GDM1 (cell line): ENCODE measurements around the gene CFAP100.

Experiments used
- DNase-seq: peaks from one replicate; lab custom pipeline; 2025; lab: John Stamatoyannopoulos, UW

Gene CFAP100

GRCh38 chr3:126394179-126394976, at the start of gene CFAP100:
CFAP100 (plus strand) TSS chr3:126394909; CDS start chr3:126396001, 1,092 bp downstream.
- no peak for DNase-seq

- DNase-seq, result no peak
Observed at GRCh38 chr3:126345231-126345630, 49.5 kb upstream of the CFAP100 start.

GRCh38 chr3:126345641-126346460, 48.9 kb upstream of the CFAP100 start:
- DNase-seq, result no peak

GRCh38 chr3:126346466-126346865, 48.2 kb upstream of the CFAP100 start:
- no peak for DNase-seq

- no peak for DNase-seq
Observed at GRCh38 chr3:126347543-126348161, 47.1 kb upstream of the CFAP100 start.

GRCh38 chr3:126348308-126348920, 46.3 kb upstream of the CFAP100 start:
- DNase-seq, result no peak

GRCh38 chr3:126349071-126349470, 45.6 kb upstream of the CFAP100 start:
- no peak for DNase-seq

GRCh38 chr3:126349611-126350501, 44.9 kb upstream of the CFAP100 start:
- DNase-seq, result no peak

- no peak for DNase-seq
Observed at GRCh38 chr3:126350502-126351085, 44.1 kb upstream of the CFAP100 start.

GRCh38 chr3:126351086-126351770, 43.5 kb upstream of the CFAP100 start:
- no peak for DNase-seq

- DNase-seq, result no peak
Observed at GRCh38 chr3:126351771-126352475, 42.8 kb upstream of the CFAP100 start.

- DNase-seq, result no peak
Observed at GRCh38 chr3:126352476-126353454, 41.9 kb upstream of the CFAP100 start.

- DNase-seq, result no peak
Observed at GRCh38 chr3:126353694-126354321, 40.9 kb upstream of the CFAP100 start.

GRCh38 chr3:126354776-126355175, 39.9 kb upstream of the CFAP100 start:
- DNase-seq, result no peak

- DNase-seq, result no peak
Observed at GRCh38 chr3:126355251-126355650, 39.5 kb upstream of the CFAP100 start.

GRCh38 chr3:126355777-126356372, 38.8 kb upstream of the CFAP100 start:
- no peak for DNase-seq
